Eye (tissue), 1 donor: Measurements from ENCODE around the gene ST3GAL3.

Experiments
- DNase-seq: peaks from one replicate; pipeline ENCODE4 v3.0.0-alpha.2; 2015

The ST3GAL3 gene

GRCh38 chr1:43789604-43790550 is 82.5 kb downstream of the ST3GAL3 start:
- no peak for DNase-seq

- DNase-seq = no peak
Observed at GRCh38 chr1:43791243-43791642, 83.9 kb downstream of the ST3GAL3 start.

- no peak for DNase-seq
Observed at GRCh38 chr1:43796111-43796581, 88.8 kb downstream of the ST3GAL3 start.

GRCh38 chr1:43797891-43798290 is 90.6 kb downstream of the ST3GAL3 start:
- DNase-seq = no peak

- peak; percentile 15 for DNase-seq
Observed at GRCh38 chr1:43799656-43800635, 92.6 kb downstream of the ST3GAL3 start.

- DNase-seq = no peak
Observed at GRCh38 chr1:43800771-43801170, 93.4 kb downstream of the ST3GAL3 start.

- DNase-seq = no peak
Observed at GRCh38 chr1:43801203-43801602, 93.9 kb downstream of the ST3GAL3 start.

GRCh38 chr1:43802356-43802980 is 95.1 kb downstream of the ST3GAL3 start:
- no peak for DNase-seq

- DNase-seq = no peak
Observed at GRCh38 chr1:43803105-43803504, 95.8 kb downstream of the ST3GAL3 start.

- DNase-seq = no peak
Observed at GRCh38 chr1:43803646-43804045, 96.3 kb downstream of the ST3GAL3 start.

- DNase-seq = no peak
Observed at GRCh38 chr1:43804569-43804968, 97.2 kb downstream of the ST3GAL3 start.

- DNase-seq = no peak
Observed at GRCh38 chr1:43805340-43805739, 98.0 kb downstream of the ST3GAL3 start.

GRCh38 chr1:43806183-43806582 is 98.8 kb downstream of the ST3GAL3 start:
- no peak for DNase-seq

- DNase-seq = no peak
Observed at GRCh38 chr1:43809097-43809673, 101.8 kb downstream of the ST3GAL3 start.

- DNase-seq = no peak
Observed at GRCh38 chr1:43812579-43812978, 105.2 kb downstream of the ST3GAL3 start.

GRCh38 chr1:43814401-43814800 is 107.1 kb downstream of the ST3GAL3 start:
- DNase-seq = no peak

GRCh38 chr1:43817304-43817939 is 110.1 kb downstream of the ST3GAL3 start:
- DNase-seq = no peak

- no peak for DNase-seq
Observed at GRCh38 chr1:43818691-43819090, 111.4 kb downstream of the ST3GAL3 start.

GRCh38 chr1:43819357-43819756 is 112.0 kb downstream of the ST3GAL3 start:
- no peak for DNase-seq

GRCh38 chr1:43821471-43821870 is 114.1 kb downstream of the ST3GAL3 start:
- no peak for DNase-seq

GRCh38 chr1:43822040-43822690 is 114.8 kb downstream of the ST3GAL3 start:
- DNase-seq = no peak
